Activated CD4-positive, alpha-beta T cell treated with anti-CD3 and anti-CD28 coated beads, Interleukin-2, Interleukin-4, amounts not matched to agents 100 ng/mL and 50 ng/mL, durations not matched to agents 16 hours and 8 hours (primary cell): Measurements from ENCODE around the gene NANOS2.
"Not testable (repeated sequence)": the region's sequence is repeated elsewhere in the genome, so short reads cannot be mapped to it uniquely, and the experiment has no call there.

Source experiments
- DNase-seq: peaks from one replicate; pipeline ENCODE4 v3.0.0-alpha.2; 2020; ENCODE audit warnings: low spot score

The NANOS2 gene

GRCh38 chr19:45874620-45874966 is 40.0 kb downstream of the NANOS2 start:
- no peak for DNase-seq

GRCh38 chr19:45873219-45873772 is 41.3 kb downstream of the NANOS2 start:
- no peak for DNase-seq

- no peak for DNase-seq
These were observed 42.3 kb downstream of the NANOS2 start for GRCh38 chr19:45872095-45872919.

GRCh38 chr19:45870798-45871197 is 43.8 kb downstream of the NANOS2 start:
- no peak for DNase-seq

GRCh38 chr19:45867241-45867640 is 47.3 kb downstream of the NANOS2 start:
- not testable (repeated sequence) for DNase-seq

- no peak for DNase-seq
These were observed 48.0 kb downstream of the NANOS2 start for GRCh38 chr19:45866400-45867176.

GRCh38 chr19:45865269-45865948 is 49.2 kb downstream of the NANOS2 start:
- DNase-seq = no peak

GRCh38 chr19:45864629-45865082 is 49.9 kb downstream of the NANOS2 start:
- no peak for DNase-seq

- DNase-seq = peak; percentile 65
These were observed 50.5 kb downstream of the NANOS2 start, which contains the start of gene FOXA3 for GRCh38 chr19:45863840-45864628. Gene FOXA3, plus strand, starts transcription at chr19:45864326. Its CDS starts 131 bp downstream, at chr19:45864457.

GRCh38 chr19:45863335-45863839 is 51.2 kb downstream of the NANOS2 start:
- DNase-seq = no peak
